H54 (cell line): ENCODE data around the gene TPCN2.
A peak's percentile ranks its signal among the peaks of the same experiment; 100 is the strongest.

Experiments
- DNase-seq: peaks from one replicate; pipeline ENCODE4 v3.0.0; 2011; ENCODE audit warnings: low spot score, mixed read lengths; ENCODE audit not compliant: insufficient read length
- FAIRE-seq: peaks from 3 replicates; lab custom pipeline; 2011; peaks lifted over from hg19 to GRCh38; lab: Jason Lieb, UNC
- POLR2A ChIP-seq: IDR thresholded peaks from 2 replicates; pipeline ENCODE4 v1.6.1; 2011; ENCODE audit warnings: low read depth, mild to moderate bottlenecking, low read length

Gene TPCN2

GRCh38 chr11:69172674-69173073 lies 123.9 kb downstream of the TPCN2 start:
- no peak for TF ChIP-seq POLR2A
- DNase-seq (peak; percentile 40), FAIRE-seq (no peak)

- TF ChIP-seq POLR2A, result no peak
- DNase-seq (no peak), FAIRE-seq (no peak)
Measured at GRCh38 chr11:69173331-69173730, 124.6 kb downstream of the TPCN2 start.

GRCh38 chr11:69173925-69174581 lies 125.3 kb downstream of the TPCN2 start:
- FAIRE-seq, result no peak

GRCh38 chr11:69174841-69175240 lies 126.1 kb downstream of the TPCN2 start:
- no peak for DNase-seq
- FAIRE-seq, result no peak
- TF ChIP-seq POLR2A, result no peak

More at GRCh38 chr11:69173925-69174581, 125.3 kb downstream of the TPCN2 start:
- no peak for TF ChIP-seq POLR2A
- no peak for DNase-seq

GRCh38 chr11:69178819-69179482 lies 130.2 kb downstream of the TPCN2 start:
- TF ChIP-seq POLR2A, result no peak
- no peak for FAIRE-seq
- no peak for DNase-seq

- DNase-seq (no peak), FAIRE-seq (no peak)
- TF ChIP-seq POLR2A, result no peak
Measured at GRCh38 chr11:69180226-69180625, 131.5 kb downstream of the TPCN2 start.

GRCh38 chr11:69180726-69181125 lies 132.0 kb downstream of the TPCN2 start:
- no peak for TF ChIP-seq POLR2A
- DNase-seq (no peak), FAIRE-seq (no peak)

- DNase-seq (no peak), FAIRE-seq (no peak)
- TF ChIP-seq POLR2A, result no peak
Measured at GRCh38 chr11:69183613-69184012, 134.9 kb downstream of the TPCN2 start.
